DND-41 (cell line): ENCODE results near the gene PRIM2.

Experiments used
- EZH2 ChIP-seq: IDR thresholded peaks from 3 replicates; pipeline ENCODE4 v1.6.1; 2012; ENCODE audit warnings: borderline replicate concordance, low read depth, mild to moderate bottlenecking, moderate library complexity, low read length, inconsistent platforms; ENCODE audit not compliant: severe bottlenecking
- TF ChIP-seq, protein P1 (sequence below): IDR thresholded peaks from 2 replicates; pipeline ENCODE4 v1.5.1; 2012; ENCODE audit warnings: borderline replicate concordance, low read length, moderate library complexity, mild to moderate bottlenecking; ENCODE audit not compliant: poor library complexity, severe bottlenecking; ENCODE audit errors: extremely low read depth

DNA sequence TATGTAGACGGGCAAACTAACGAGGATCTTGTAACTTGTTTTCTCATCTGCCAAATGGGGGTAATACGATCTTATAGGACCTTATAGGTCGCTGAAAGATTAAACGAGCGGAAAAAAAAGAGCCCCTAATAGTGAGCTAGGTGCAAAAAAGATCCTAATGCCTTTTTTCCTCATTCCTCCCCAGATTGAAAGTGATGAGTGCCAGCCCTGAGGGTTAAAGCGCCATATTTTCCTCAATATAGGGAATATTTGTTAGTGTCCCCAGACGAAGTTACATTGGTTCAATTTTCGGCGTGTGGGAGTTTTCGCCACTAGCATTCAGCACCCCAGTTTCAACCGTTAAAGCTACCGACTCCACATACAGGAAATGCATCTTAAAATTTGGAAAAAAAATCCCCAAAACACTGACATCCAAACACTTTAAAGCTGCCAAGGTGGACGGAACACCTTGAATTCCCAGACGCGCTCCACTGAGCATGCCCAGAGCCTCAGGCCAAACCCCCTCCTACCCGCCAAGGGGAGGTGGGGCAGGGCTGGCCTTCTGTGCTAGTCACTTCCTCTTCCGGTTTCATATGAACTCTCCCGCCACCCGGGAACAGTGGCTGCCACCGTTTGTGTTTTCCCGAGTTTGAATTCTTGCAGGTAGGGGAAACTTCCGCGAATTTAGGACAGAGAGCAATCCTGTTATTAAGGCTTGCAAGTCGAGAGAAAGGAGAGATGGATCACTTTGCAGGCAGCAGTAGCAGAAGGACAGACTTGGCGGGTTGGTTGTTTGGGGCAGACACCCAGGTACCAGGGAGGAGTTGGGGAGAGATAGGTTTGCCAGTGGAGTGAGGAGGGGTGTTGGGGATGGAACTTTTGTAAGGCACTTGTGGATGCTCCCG is at the start of gene PRIM2:
- TF ChIP-seq, protein P1, sequence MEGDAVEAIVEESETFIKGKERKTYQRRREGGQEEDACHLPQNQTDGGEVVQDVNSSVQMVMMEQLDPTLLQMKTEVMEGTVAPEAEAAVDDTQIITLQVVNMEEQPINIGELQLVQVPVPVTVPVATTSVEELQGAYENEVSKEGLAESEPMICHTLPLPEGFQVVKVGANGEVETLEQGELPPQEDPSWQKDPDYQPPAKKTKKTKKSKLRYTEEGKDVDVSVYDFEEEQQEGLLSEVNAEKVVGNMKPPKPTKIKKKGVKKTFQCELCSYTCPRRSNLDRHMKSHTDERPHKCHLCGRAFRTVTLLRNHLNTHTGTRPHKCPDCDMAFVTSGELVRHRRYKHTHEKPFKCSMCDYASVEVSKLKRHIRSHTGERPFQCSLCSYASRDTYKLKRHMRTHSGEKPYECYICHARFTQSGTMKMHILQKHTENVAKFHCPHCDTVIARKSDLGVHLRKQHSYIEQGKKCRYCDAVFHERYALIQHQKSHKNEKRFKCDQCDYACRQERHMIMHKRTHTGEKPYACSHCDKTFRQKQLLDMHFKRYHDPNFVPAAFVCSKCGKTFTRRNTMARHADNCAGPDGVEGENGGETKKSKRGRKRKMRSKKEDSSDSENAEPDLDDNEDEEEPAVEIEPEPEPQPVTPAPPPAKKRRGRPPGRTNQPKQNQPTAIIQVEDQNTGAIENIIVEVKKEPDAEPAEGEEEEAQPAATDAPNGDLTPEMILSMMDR: no peak
- no peak for TF ChIP-seq EZH2
